NCI-H460 (cell line): ENCODE results near the gene ZNF497. TPM values are rescaled to one million over a fixed set of nuclear protein-coding genes. Genes with fewer than 3 reads are reported as not detected.
"Not testable (repeated sequence)": the region's sequence is repeated elsewhere in the genome, so short reads cannot be mapped to it uniquely, and the experiment has no call there.

Experiments used
- DNase-seq: peaks from one replicate; pipeline ENCODE4 v3.0.0-alpha.2; 2016; ENCODE audit warnings: low read depth; ENCODE audit errors: extremely low read depth
- small RNA-seq, 2 experiments: library from RNA; depleted of rRNA; stranded (forward); fragments of <200 nt; gene quantifications; one replicate each; pipeline ENCODE3, GENCODE V24; 2014
- total RNA-seq: library from RNA; depleted of rRNA; stranded (reverse); fragments of >200 nt; shearing (Covaris generic); gene quantifications from 2 replicates; pipeline ENCODE4 v1.2.3, GENCODE V29; 2014; rRNA removed

ZNF497 gene
- total RNA-seq, 1 experiment from 2014 or later, result 2.1 TPM

DNA sequence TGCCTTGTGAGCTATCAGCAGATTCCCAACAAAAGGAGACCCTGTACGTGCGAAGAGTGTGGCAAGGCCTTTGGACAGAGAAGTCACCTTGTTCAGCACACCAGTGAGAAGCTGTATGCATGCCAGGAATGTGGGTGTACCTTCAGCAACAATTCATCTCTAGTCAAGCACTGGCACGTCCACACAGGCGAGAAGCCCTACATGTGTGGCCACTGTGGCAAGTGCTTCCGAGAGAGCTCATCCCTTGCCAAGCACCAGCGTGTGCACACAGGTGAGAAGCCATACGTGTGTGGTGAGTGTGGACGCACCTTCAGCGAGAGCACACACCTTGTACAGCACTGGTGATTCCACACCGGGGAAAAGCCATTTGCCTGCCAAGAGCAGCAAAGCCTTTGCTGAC is 43.3 kb downstream of the ZNF497 start:
- no peak for DNase-seq

DNA sequence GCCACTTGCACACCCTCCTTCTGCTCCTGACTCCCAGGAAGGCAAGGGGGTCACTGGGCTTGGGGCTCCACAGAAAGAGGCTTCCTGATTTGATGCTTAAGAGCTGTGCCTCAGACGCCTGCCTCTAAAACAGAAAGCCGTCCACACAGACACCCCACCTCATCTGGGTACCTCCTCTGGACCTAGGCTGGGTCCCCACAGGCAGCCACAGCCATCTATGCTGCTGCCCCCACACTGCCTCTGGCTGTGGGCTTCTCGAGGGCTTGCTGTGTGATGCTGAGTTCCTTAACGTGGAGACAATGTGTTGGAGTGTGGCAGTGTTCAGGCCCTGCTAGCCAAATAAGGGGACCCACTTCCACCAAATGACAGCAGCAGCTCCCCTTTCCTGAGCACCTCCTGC is 44.3 kb downstream of the ZNF497 start:
- DNase-seq, result no peak

GRCh38 chr19:58317476-58318072 is 45.0 kb downstream of the ZNF497 start:
- no peak for DNase-seq

- DNase-seq, result no peak
Measured at GRCh38 chr19:58315580-58315979, 47.0 kb downstream of the ZNF497 start.

DNA sequence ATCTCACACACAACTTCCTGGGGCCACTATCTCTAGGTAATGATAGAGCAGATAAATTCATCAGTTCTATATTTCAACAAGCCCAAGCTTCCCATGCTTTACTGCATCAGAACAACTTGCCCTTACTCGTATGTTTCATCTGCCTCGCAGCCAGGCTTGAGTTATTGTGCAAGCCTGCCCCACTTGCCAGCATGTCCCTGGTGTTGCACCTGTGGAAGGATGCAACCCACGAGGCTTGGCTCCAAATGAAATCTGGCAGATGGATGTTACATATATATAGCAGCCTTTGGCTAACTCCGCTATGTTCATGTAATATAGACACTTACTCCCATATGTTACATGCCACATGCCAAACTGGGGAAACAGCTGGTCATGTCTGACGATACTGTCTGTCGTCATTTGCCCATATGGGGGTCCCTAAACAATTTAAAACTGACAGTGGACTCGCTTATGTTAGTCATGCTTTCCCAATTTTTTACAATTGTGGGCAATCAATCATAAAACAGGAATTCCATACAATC is 51.1 kb downstream of the ZNF497 start:
- no peak for DNase-seq

GRCh38 chr19:58310685-58311084 is 51.9 kb downstream of the ZNF497 start:
- DNase-seq, result not testable (repeated sequence)

DNA sequence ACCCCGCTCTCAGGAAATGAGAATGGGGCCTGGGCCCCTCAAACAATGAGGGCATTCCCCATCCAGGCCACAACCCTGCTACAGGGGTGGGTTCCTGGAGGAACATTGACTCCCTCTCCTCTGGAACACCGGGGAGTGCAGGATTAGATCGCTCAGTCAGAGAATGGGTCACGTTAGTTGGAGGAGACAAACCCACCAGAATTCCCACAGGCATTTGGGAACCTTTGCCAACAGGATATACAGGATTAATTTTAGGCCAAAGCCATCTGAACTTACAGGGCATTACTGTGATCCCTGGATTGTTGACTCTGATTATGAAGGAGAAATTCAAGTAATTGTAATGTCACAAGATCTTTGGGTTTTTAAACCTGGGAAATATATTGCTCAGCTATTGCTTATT is 54.8 kb downstream of the ZNF497 start:
- DNase-seq, result no peak

GRCh38 chr19:58305932-58306323 is 56.6 kb downstream of the ZNF497 start:
- DNase-seq, result no peak

- DNase-seq, result peak; percentile 91
Measured at GRCh38 chr19:58305065-58305931, 57.3 kb downstream of the ZNF497 start, which contains the start of gene ERVK3-1. TSS of gene ERVK3-1 (plus strand) at chr19:58305377. CDS start at chr19:58312169, 6,792 bp downstream.

- no peak for DNase-seq
Measured at GRCh38 chr19:58304748-58305064, 57.8 kb downstream of the ZNF497 start.

Small RNA genes within 50 kb of the gene (small RNA-seq; reads per million reads assigned to genes)
- 0 reads per million in 2 experiments for gene MIR4754
- gene MIR6806, result 0 to 0.18 reads per million in 2 experiments
- 0.02 to 0.06 reads per million in 2 experiments for gene RNA5SP473

Other genes starting within 250 kb of the ZNF497 start
- 10.9 and 11.3 TPM in 2 replicates for gene ZNF329, start 212.0 kb downstream of the ZNF497 start, total RNA-seq
- 22.4 and 26.2 TPM in 2 replicates for gene ZNF274, start 179.7 kb downstream of the ZNF497 start, total RNA-seq
- 40.4 and 43.4 TPM in 2 replicates for gene ZNF544, start 133.8 kb downstream of the ZNF497 start, total RNA-seq
- 5.3 and 6.7 TPM in 2 replicates for gene ZNF8, start 83.8 kb downstream of the ZNF497 start, total RNA-seq
- gene ERVK3-1, start 57.4 kb downstream of the ZNF497 start, total RNA-seq, result 42.4 and 43.2 TPM in 2 replicates
- gene ZSCAN22, start 35.8 kb downstream of the ZNF497 start, total RNA-seq, result 2.4 and 2.5 TPM in 2 replicates
- 4.1 and 9.1 TPM in 2 replicates for gene A1BG, start 9.3 kb downstream of the ZNF497 start, total RNA-seq
- gene ZNF837, start 18.3 kb upstream of the ZNF497 start, total RNA-seq, result 0.30 and 0.78 TPM in 2 replicates
- gene RPS5, start 24.5 kb upstream of the ZNF497 start, total RNA-seq, result 1,933 and 2,287 TPM in 2 replicates
- gene RNF225, start 32.9 kb upstream of the ZNF497 start, total RNA-seq, result 0.26 TPM in 1 of 2 replicates, not detected in the other
- 14.7 and 15.7 TPM in 2 replicates for gene ZNF584, start 45.9 kb upstream of the ZNF497 start, total RNA-seq
- gene ZNF132, start 77.4 kb upstream of the ZNF497 start, total RNA-seq, result 2.1 and 2.4 TPM in 2 replicates
- 2.8 and 3.0 TPM in 2 replicates for gene ZNF324B, start 88.9 kb upstream of the ZNF497 start, total RNA-seq
- 3.1 and 4.7 TPM in 2 replicates for gene ZNF324, start 104.3 kb upstream of the ZNF497 start, total RNA-seq
- 3.7 and 5.1 TPM in 2 replicates for gene ZNF446, start 113.6 kb upstream of the ZNF497 start, total RNA-seq
- gene SLC27A5, start 149.2 kb upstream of the ZNF497 start, total RNA-seq, result 20.5 and 27.8 TPM in 2 replicates
- gene ZBTB45, start 157.1 kb upstream of the ZNF497 start, total RNA-seq, result 3.8 and 4.9 TPM in 2 replicates
- gene TRIM28, start 181.3 kb upstream of the ZNF497 start, total RNA-seq, result 246 and 252 TPM in 2 replicates
- gene CHMP2A, start 192.4 kb upstream of the ZNF497 start, total RNA-seq, result 102 and 105 TPM in 2 replicates
- gene UBE2M, start 195.9 kb upstream of the ZNF497 start, total RNA-seq, result 90.5 and 94.6 TPM in 2 replicates
- gene MZF1, start 210.6 kb upstream of the ZNF497 start, total RNA-seq, result 16.5 and 20.8 TPM in 2 replicates